SK-N-SH treated with all-trans-retinoic acid at 6 μM for 48 hours (cell line): ENCODE measurements around the gene EFHD1.

ENCODE experiments used
- ATAC-seq: fragments of 200-7000 bp; cut with Tn5 transposase; 3 replicates; pipeline ENCODE4 v1.9.1; 2020; ENCODE audit warnings: mild to moderate bottlenecking, moderate library complexity
- ARNTL ChIP-seq: fragments of 450-650 bp; formaldehyde crosslinking; IDR thresholded peaks from 2 replicates; pipeline ENCODE4 v1.5.0; 2020; ENCODE audit warnings: low read depth, mild to moderate bottlenecking, moderate library complexity, borderline replicate concordance
- BACH2 ChIP-seq: fragments of 250-450 bp; sonication (Bioruptor Pico); IDR thresholded peaks from 2 replicates; pipeline ENCODE4 v1.9.0; 2021; ENCODE audit warnings: mild to moderate bottlenecking, borderline replicate concordance
- CSDC2 ChIP-seq: fragments of 250-450 bp; sonication (Bioruptor Pico); IDR thresholded peaks from 2 replicates; pipeline ENCODE4 v1.5.0; 2020; ENCODE audit warnings: mild to moderate bottlenecking, moderate library complexity
- ESRRG ChIP-seq: fragments of 250-450 bp; sonication (Bioruptor Pico); IDR thresholded peaks from 2 replicates; pipeline ENCODE4 v1.6.1; 2021; ENCODE audit warnings: mild to moderate bottlenecking
- GLIS3 ChIP-seq: fragments of 250-450 bp; sonication (Bioruptor Pico); IDR thresholded peaks from 2 replicates; pipeline ENCODE4 v1.5.0; 2020; ENCODE audit warnings: mild to moderate bottlenecking, moderate library complexity
- ISL1 ChIP-seq: fragments of 250-450 bp; sonication (Bioruptor Pico); IDR thresholded peaks from 2 replicates; pipeline ENCODE4 v2.1.2; 2022; ENCODE audit warnings: mild to moderate bottlenecking, moderate library complexity
- OSR1 ChIP-seq: fragments of 250-450 bp; sonication (Bioruptor Pico); IDR thresholded peaks from 2 replicates; pipeline ENCODE4 v1.8.0; 2022; ENCODE audit warnings: moderate library complexity, mild to moderate bottlenecking, inconsistent platforms
- PATZ1 ChIP-seq: fragments of 250-450 bp; sonication (Bioruptor Pico); IDR thresholded peaks from 2 replicates; pipeline ENCODE4 v1.8.0; 2020; ENCODE audit warnings: mild to moderate bottlenecking, moderate library complexity, borderline replicate concordance
- POU6F1 ChIP-seq: fragments of 250-450 bp; sonication (Bioruptor Pico); IDR thresholded peaks from 2 replicates; pipeline ENCODE4 v1.8.0; 2021; ENCODE audit warnings: low read depth, mild to moderate bottlenecking, moderate library complexity, borderline replicate concordance
- RARB ChIP-seq: fragments of 250-450 bp; sonication (Bioruptor Pico); IDR thresholded peaks from 2 replicates; pipeline ENCODE4 v1.8.0; 2021; ENCODE audit warnings: mild to moderate bottlenecking, moderate library complexity
- SNAI2 ChIP-seq: fragments of 250-450 bp; sonication (Bioruptor Pico); IDR thresholded peaks from 2 replicates; pipeline ENCODE4 v1.5.0; 2020; ENCODE audit warnings: mild to moderate bottlenecking, moderate library complexity
- TCF4 ChIP-seq: fragments of 250-450 bp; sonication (Bioruptor Pico); IDR thresholded peaks from 2 replicates; pipeline ENCODE4 v1.8.0; 2021; ENCODE audit warnings: mild to moderate bottlenecking, moderate library complexity, borderline replicate concordance
- TOX ChIP-seq: fragments of 250-450 bp; sonication (Bioruptor Pico); IDR thresholded peaks from 2 replicates; pipeline ENCODE4 v1.8.0; 2021; ENCODE audit warnings: mild to moderate bottlenecking, moderate library complexity, borderline replicate concordance
- ZC3H10 ChIP-seq: fragments of 250-450 bp; sonication (Bioruptor Pico); IDR thresholded peaks from 2 replicates; pipeline ENCODE4 v1.5.1; 2021; ENCODE audit warnings: mild to moderate bottlenecking, moderate library complexity
- ZFP3 ChIP-seq: fragments of 250-450 bp; sonication (Bioruptor Pico); IDR thresholded peaks from 2 replicates; pipeline ENCODE4 v1.5.0; 2020; ENCODE audit warnings: mild to moderate bottlenecking, moderate library complexity
- ZFP30 ChIP-seq: fragments of 450-650 bp; formaldehyde crosslinking; IDR thresholded peaks from 2 replicates; pipeline ENCODE4 v1.5.0; 2022; ENCODE audit warnings: mild to moderate bottlenecking, moderate library complexity
- ZNF565 ChIP-seq: fragments of 450-650 bp; formaldehyde crosslinking; conservative IDR thresholded peaks from 2 replicates; pipeline ENCODE4 v1.5.0; 2020; ENCODE audit warnings: low read depth, mild to moderate bottlenecking, moderate library complexity
- ZNF8 ChIP-seq: fragments of 450-650 bp; formaldehyde crosslinking; IDR thresholded peaks from 2 replicates; pipeline ENCODE4 v1.5.0; 2020; ENCODE audit warnings: mild to moderate bottlenecking, moderate library complexity
- TF ChIP-seq, protein P1 (sequence below): fragments of 250-450 bp; sonication (Bioruptor Pico); IDR thresholded peaks from 2 replicates; pipeline ENCODE4 v1.5.1; 2020; ENCODE audit warnings: low read depth, mild to moderate bottlenecking, moderate library complexity

EFHD1 gene

GRCh38 chr2:232588680-232589585 lies 44.5 kb upstream of the EFHD1 start:
- ATAC-seq, result peak; percentile 94

GRCh38 chr2:232592772-232593395 lies 40.5 kb upstream of the EFHD1 start:
- ATAC-seq, result peak; percentile 55
- peak; percentile 17; the same call in 1 of the 2 replicates for TF ChIP-seq ISL1 (CRISPR knock-in tag)
- no peak for TF ChIP-seq ZFP30 (CRISPR knock-in tag)
- no peak for TF ChIP-seq OSR1
- TF ChIP-seq, protein P1, sequence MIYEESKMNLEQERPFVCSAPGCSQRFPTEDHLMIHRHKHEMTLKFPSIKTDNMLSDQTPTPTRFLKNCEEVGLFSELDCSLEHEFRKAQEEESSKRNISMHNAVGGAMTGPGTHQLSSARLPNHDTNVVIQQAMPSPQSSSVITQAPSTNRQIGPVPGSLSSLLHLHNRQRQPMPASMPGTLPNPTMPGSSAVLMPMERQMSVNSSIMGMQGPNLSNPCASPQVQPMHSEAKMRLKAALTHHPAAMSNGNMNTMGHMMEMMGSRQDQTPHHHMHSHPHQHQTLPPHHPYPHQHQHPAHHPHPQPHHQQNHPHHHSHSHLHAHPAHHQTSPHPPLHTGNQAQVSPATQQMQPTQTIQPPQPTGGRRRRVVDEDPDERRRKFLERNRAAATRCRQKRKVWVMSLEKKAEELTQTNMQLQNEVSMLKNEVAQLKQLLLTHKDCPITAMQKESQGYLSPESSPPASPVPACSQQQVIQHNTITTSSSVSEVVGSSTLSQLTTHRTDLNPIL (CRISPR knock-in tag), result no peak
- no peak for TF ChIP-seq RARB
- TF ChIP-seq PATZ1 (CRISPR knock-in tag), result no peak

More at GRCh38 chr2:232588680-232589585, 44.5 kb upstream of the EFHD1 start:
- TF ChIP-seq ISL1 (CRISPR knock-in tag), result no peak
- no peak for TF ChIP-seq ZFP3 (CRISPR knock-in tag)
- TF ChIP-seq ZNF8 (CRISPR knock-in tag), result no peak
- no peak for TF ChIP-seq SNAI2 (CRISPR knock-in tag)
- TF ChIP-seq POU6F1 (CRISPR knock-in tag), result no peak
- TF ChIP-seq RARB, result no peak
- no peak for TF ChIP-seq GLIS3 (CRISPR knock-in tag)
- TF ChIP-seq ESRRG (CRISPR knock-in tag), result no peak

GRCh38 chr2:232593982-232594381 lies 39.4 kb upstream of the EFHD1 start:
- ATAC-seq, result no peak
- no peak for TF ChIP-seq TCF4

DNA sequence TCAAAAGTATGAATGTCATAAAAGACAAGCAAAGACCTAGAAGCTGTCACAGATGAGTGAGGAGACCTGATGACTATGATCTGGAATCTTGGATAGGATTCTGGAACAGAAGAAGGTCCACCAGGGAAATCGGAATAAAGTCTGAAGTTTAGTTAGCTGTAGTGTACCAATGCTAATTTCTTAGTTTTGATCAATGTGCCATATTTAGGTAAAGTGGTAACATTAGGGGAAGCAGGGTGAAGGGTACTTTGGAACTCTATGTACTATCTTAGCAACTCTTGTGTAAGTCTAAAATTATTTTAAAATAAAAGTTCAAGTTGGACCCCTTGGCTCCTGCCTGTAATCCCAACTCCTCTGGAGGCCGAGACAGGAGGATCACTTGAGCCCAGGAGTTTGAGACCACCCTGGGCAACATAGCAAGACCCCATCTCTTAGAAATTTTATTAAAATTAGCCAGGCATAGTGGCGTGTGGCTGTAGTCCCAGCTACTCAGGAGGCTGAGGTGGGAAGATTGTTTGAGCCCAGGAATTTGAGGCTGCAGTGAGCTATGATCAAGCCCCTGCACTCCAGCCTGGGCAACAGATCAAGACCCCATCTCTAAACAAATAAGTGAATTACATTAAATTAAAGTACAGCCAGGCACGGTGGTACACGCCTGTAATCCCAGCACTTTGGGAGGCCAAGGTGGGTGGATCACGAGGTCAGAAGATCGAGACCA lies 35.9 kb upstream of the EFHD1 start:
- TF ChIP-seq GLIS3 (CRISPR knock-in tag) (no peak), ZFP30 (CRISPR knock-in tag) (no peak), CSDC2 (CRISPR knock-in tag) (no peak), ESRRG (CRISPR knock-in tag) (no peak), ZFP3 (CRISPR knock-in tag) (no peak), POU6F1 (CRISPR knock-in tag) (no peak), TOX (CRISPR knock-in tag) (no peak), ISL1 (CRISPR knock-in tag) (no peak)
- TF ChIP-seq, all 23 proteins: peak for 0
- no peak for ATAC-seq

DNA sequence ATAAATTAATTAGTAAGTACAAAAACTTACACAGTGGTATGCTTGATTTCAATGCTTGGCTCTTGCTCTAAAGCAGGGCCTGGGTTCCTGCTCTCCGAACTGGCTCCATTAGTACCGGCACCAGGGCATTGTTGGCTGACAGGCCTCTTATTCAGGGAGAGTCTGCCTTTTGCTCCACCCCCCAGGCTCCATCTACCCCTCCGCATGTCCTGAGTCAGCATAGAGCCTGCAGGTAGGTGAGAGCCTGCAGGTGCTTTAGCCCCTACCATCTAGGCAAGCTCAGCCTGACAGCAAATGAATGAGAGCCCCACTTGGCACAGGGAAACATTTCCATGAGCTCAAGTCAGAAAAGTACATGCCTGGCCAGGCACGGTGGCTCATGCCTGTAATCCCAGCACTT lies 35.1 kb upstream of the EFHD1 start:
- no peak for ATAC-seq
- TF ChIP-seq ZNF8 (CRISPR knock-in tag) (no peak), CSDC2 (CRISPR knock-in tag) (no peak), ZC3H10 (no peak), BACH2 (CRISPR knock-in tag) (no peak), ZFP30 (CRISPR knock-in tag) (no peak), ISL1 (CRISPR knock-in tag) (no peak), TCF4 (no peak), ZFP3 (CRISPR knock-in tag) (no peak), TOX (CRISPR knock-in tag) (no peak), PATZ1 (CRISPR knock-in tag) (no peak), OSR1 (no peak), ARNTL (CRISPR knock-in tag) (no peak), ZNF565 (no peak), ESRRG (CRISPR knock-in tag) (no peak)
